A673 (cell line): ENCODE results near the gene FAM32A. TPM values are rescaled to one million over a fixed set of nuclear protein-coding genes. Genes with fewer than 3 reads are reported as not detected.

Source experiments
- BruUV-seq: library from RNA; stranded (reverse); fragments of 400-500 nt; replicated peaks from 2 replicates; lab custom pipeline; 2021; lab: Mats Ljungman, UMichigan
- CTCF ChIA-PET: fragments of 300-600 bp; sonication (Branson Sonifier 250); formaldehyde crosslinking; loops from one replicate; lab custom pipeline; 2022; ENCODE audit warnings: antibody characterized with exemption; lab: Charles Lee
- POLR2A ChIA-PET: fragments of 300-600 bp; sonication (Branson Sonifier 250); formaldehyde crosslinking; loops from one replicate; lab custom pipeline; 2022; ENCODE audit warnings: antibody characterized with exemption; ENCODE audit not compliant: low non-redundant PET; lab: Charles Lee
- DNase-seq: peaks from one replicate; pipeline ENCODE4 v3.0.0-alpha.2; 2015; ENCODE audit warnings: low spot score
- H3K27ac ChIP-seq: fragments of 200-600 bp; sonication (generic); 2 replicates; pipeline ENCODE4 v1.5.1; 2016; ENCODE audit warnings: mixed run types, low read depth, mild to moderate bottlenecking, mixed read lengths, antibody characterized with exemption, low read length; ENCODE audit not compliant: poor library complexity, severe bottlenecking
- H3K27me3 ChIP-seq: fragments of 200-600 bp; sonication (generic); replicated peaks from 2 replicates; pipeline ENCODE4 v1.6.1; 2017; ENCODE audit warnings: mixed run types, low read depth, mild to moderate bottlenecking, mixed read lengths, antibody characterized with exemption, low read length; ENCODE audit not compliant: insufficient read depth, poor library complexity
- H3K36me3 ChIP-seq: fragments of 200-600 bp; sonication (generic); 2 replicates; pipeline ENCODE4 v1.6.1; 2016; ENCODE audit warnings: mixed run types, mild to moderate bottlenecking, mixed read lengths, antibody characterized with exemption, low read length; ENCODE audit not compliant: insufficient read depth, poor library complexity, severe bottlenecking
- H3K4me1 ChIP-seq: fragments of 200-600 bp; sonication (generic); 2 replicates; pipeline ENCODE4 v1.6.1; 2017; ENCODE audit warnings: mixed run types, mild to moderate bottlenecking, mixed read lengths, antibody characterized with exemption, low read length; ENCODE audit not compliant: insufficient read depth, poor library complexity, severe bottlenecking
- H3K4me3 ChIP-seq: fragments of 200-600 bp; sonication (generic); 2 replicates; pipeline ENCODE4 v1.5.1; 2016; ENCODE audit warnings: low read depth, mixed run types, mild to moderate bottlenecking, mixed read lengths, low read length; ENCODE audit not compliant: poor library complexity, severe bottlenecking
- H3K9me3 ChIP-seq: fragments of 200-600 bp; sonication (generic); 2 replicates; pipeline ENCODE4 v1.6.1; 2016; ENCODE audit warnings: mixed run types, low read depth, mild to moderate bottlenecking, mixed read lengths, antibody characterized with exemption, low read length; ENCODE audit not compliant: poor library complexity, severe bottlenecking
- EZH2 ChIP-seq: fragments of 200-600 bp; sonication (generic); IDR thresholded peaks from 2 replicates; pipeline ENCODE4 v1.6.1; 2017; ENCODE audit warnings: borderline replicate concordance, low read depth, mild to moderate bottlenecking, mixed read lengths, antibody characterized with exemption, low read length; ENCODE audit not compliant: poor library complexity, severe bottlenecking
- intact Hi-C: fragments of 100-400 bp; cut with micrococcal nuclease; formaldehyde crosslinking; loops from one replicate; pipeline ENCODE4 v1.10.0; 2022; ENCODE audit not compliant: unreplicated experiment
- total RNA-seq: library from RNA; stranded (reverse); gene quantifications from 2 replicates; pipeline ENCODE4 v1.2.3, GENCODE V29; 2021
- TF ChIP-seq, protein P1 (sequence below): fragments of 300-800, 200-600 bp; sonication (generic); conservative IDR thresholded peaks from 2 replicates; pipeline ENCODE4 v1.5.1; 2017; ENCODE audit warnings: low read depth, mild to moderate bottlenecking, antibody characterized with exemption, low read length, moderate library complexity, mixed read lengths

FAM32A gene
- total RNA-seq, 1 experiment from 2014 or later, result 93.2 TPM

DNA sequence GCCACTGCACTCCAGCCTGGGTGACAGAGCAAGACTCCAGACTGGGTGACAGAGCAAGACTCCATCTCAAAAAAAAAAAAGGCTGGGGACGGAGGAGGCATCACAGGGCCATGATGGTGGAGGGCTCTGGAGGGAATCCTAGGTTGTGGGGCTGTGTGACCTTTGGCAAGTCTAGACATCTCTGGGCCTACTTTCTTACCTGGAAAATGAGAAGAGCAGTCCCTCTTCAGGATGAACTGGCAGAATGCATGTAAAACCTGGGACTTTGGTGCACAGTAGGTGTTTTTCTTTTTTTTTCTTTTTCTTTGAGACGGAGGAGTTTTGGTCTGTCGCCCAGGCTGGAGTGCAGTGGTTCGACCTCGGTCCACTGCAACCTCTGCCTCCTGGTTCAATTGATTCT is 25.6 kb upstream of the FAM32A start:
- Histone ChIP-seq H3K27ac (no peak overlapping the region), H3K27me3 (no peaks in the 10 kb centered on the region), H3K4me1 (no peaks in the 10 kb centered on the region), H3K9me3 (no peaks in the 10 kb centered on the region), H3K4me3 (no peak overlapping the region), H3K36me3 (no peaks in the 10 kb centered on the region)
- BruUV-seq, result no TSS peak
- no peak for TF ChIP-seq EZH2
- TF ChIP-seq, protein P1, sequence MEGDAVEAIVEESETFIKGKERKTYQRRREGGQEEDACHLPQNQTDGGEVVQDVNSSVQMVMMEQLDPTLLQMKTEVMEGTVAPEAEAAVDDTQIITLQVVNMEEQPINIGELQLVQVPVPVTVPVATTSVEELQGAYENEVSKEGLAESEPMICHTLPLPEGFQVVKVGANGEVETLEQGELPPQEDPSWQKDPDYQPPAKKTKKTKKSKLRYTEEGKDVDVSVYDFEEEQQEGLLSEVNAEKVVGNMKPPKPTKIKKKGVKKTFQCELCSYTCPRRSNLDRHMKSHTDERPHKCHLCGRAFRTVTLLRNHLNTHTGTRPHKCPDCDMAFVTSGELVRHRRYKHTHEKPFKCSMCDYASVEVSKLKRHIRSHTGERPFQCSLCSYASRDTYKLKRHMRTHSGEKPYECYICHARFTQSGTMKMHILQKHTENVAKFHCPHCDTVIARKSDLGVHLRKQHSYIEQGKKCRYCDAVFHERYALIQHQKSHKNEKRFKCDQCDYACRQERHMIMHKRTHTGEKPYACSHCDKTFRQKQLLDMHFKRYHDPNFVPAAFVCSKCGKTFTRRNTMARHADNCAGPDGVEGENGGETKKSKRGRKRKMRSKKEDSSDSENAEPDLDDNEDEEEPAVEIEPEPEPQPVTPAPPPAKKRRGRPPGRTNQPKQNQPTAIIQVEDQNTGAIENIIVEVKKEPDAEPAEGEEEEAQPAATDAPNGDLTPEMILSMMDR, result no peak
- CTCF ChIA-PET, result no interaction called here
- POLR2A ChIA-PET, result no interaction called here
- DNase-seq, result no peak
- intact Hi-C loops, result no loop called here

DNA sequence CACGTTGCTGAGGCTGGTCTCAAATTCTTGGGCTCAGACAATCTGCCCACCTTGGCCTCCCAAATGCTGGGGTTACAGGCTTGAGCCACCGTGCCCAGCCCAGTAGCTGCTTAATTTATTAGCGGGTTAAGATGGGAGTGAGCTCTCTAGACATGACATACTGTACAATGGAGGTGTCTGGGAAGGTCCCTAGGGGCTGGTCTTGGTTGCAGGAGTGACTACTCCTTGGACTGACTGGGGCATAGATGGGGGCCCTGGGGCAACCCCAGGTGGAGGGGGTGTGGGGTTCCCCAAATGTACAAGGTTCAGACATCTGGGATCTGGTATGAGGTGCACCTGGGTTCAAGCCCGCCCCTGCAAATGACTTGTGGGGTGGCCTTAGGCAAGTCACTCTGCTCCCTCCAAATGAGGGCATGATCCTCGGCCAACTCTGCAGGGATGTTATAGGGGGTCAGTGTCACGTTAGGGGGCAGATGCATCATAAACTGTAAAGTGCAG is 24.7 kb upstream of the FAM32A start:
- Histone ChIP-seq H3K4me3 (no peak overlapping the region), H3K27me3 (no peaks in the 10 kb centered on the region), H3K9me3 (no peaks in the 10 kb centered on the region), H3K4me1 (no peaks in the 10 kb centered on the region), H3K27ac (no peak overlapping the region), H3K36me3 (no peaks in the 10 kb centered on the region)
- intact Hi-C loops, result no loop called here
- TF ChIP-seq, protein P1, result no peak
- no peak for TF ChIP-seq EZH2
- ChIA-PET POLR2A (no interaction called here), CTCF (interaction anchor here (0.5 kb wide), 1 partner anchor 10 kb away, joined by 3 read pairs; no protein-coding TSS in a partner anchor)
- BruUV-seq, result no TSS peak
- no peak for DNase-seq

DNA sequence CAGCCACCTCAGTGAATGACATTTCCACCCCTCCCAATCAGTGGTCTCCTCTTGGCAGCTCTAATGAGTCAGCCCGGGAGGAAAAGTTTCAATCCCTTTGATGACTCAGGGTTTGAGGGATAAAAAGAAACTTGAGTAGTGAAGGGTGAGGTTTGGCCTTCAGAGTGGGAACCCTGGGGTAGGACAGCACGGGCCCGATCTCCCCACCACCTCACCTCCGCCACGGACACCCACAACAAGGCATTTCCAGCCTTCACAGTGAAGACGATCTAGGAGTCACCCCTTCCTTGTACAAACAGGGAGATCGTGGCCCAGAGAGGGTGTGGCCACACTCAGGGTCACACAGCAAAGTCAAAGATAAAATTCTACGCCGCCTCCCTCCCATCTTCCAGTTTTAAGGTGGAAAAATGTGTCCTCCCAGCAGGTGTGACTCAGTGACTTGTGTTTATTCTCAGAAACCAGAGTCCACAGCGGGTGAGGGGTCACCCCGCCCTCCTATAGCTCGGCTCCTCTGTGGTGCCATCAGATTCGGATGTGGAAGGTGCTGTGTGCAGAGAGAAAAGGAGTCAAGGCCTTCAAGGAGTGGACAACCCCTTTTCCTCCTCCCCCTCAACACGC is 24.2 kb upstream of the FAM32A start:
- Histone ChIP-seq H3K36me3 (no peaks in the 10 kb centered on the region), H3K9me3 (no peaks in the 10 kb centered on the region), H3K27me3 (no peaks in the 10 kb centered on the region), H3K27ac (no peak overlapping the region), H3K4me3 (no peak overlapping the region), H3K4me1 (no peaks in the 10 kb centered on the region)
- CTCF ChIA-PET, result no interaction called here
- TF ChIP-seq, protein P1, result no peak
- TF ChIP-seq EZH2, result no peak
- POLR2A ChIA-PET, result no interaction called here
- peak; percentile 45 for DNase-seq
- intact Hi-C loops, result no loop called here
- no TSS peak for BruUV-seq
